ENCODE measurements around the gene HOPX. TPM values are rescaled to one million over a fixed set of nuclear protein-coding genes. Genes with fewer than 3 reads are reported as not detected.
"Not testable (repeated sequence)": the region's sequence is repeated elsewhere in the genome, so short reads cannot be mapped to it uniquely, and the experiment has no call there.

HOPX gene
- total RNA-seq, 1 donor from 2014 or later: 1.2 TPM

DNA sequence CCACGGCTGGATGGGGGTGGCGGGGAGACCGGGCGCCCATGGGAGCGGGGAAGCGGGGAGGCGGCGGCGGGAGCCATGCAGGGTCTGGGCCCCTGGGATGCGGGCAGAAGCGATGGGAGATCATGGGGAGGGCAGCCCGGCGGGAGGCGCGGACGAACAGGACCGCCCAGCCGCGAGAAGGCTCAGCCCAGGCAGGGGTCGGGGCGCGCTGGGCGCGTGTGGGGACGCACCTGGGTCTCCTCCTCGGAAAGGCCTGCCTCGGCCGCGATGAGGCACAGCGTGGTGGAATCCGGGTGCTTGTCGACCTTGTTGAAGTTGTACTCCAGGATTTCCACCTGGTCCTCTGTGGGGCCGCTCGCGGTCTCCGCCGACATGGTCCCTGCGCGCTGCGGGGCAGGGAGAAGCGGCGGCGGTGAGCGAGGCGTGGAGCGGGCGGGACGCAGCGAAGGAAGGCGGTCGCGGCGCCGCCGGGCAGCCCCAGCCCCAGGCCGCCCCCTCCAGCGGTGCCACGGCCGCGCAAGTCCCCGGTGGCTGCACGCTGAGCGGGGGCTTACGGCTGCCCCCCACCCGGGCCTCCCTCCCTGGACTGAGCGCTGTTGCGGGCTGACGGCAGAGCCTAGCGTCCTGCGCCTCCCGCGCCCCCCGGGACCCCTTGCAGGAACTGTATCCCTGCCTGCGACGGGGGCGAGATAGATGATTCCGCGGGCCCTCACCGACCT lies 25.3 kb downstream of the HOPX start:
- peak; percentile 32 to 34 for DNase-seq (ENCODE audit: low read depth in 2 of 2)

DNA sequence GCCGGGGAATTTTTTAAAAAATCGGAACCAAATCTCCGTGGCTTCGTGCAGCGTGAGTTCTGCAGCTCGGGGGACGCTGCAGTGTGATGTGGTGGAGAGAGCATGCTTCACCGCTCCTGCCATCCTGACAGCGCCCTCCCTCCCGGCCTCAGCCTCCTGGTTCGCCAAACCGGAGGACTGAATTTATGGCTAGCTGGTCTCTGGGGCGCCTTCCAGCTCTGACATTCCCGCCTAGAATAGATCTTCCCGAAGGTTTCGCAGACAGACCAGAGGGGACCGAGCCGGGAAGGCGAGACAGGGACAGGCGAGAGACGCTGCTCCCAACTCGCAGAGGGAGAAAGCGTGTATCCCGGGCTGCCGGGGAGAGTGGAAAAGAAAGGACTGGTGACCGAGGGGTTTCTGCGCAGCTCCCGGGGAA lies 25.9 kb downstream of the HOPX start:
- DNase-seq (ENCODE audit: low read depth in 2 of 2): peak; percentile 48 to 60

DNA sequence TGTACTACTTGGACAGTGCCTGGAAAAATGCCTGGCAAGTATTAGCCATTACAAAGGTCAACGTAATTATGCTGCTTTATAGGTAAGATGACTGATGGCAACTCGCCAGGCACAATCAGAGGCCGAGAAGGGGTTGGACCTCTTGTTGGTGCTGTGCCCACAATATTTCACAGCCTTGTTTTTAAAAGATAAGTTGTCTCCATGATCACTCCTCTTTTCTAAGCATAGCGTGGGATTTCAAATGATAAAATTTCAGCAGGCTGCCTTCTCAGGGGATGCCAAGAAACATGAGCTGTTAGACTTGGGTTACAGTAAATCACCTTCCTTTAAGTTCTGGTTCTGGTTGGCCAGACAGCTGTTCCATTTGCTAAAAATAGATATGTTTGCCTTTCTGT lies 26.9 kb downstream of the HOPX start:
- peak in 1 of 2 donors; percentile 33 for DNase-seq (ENCODE audit: low read depth in 2 of 2)

DNA sequence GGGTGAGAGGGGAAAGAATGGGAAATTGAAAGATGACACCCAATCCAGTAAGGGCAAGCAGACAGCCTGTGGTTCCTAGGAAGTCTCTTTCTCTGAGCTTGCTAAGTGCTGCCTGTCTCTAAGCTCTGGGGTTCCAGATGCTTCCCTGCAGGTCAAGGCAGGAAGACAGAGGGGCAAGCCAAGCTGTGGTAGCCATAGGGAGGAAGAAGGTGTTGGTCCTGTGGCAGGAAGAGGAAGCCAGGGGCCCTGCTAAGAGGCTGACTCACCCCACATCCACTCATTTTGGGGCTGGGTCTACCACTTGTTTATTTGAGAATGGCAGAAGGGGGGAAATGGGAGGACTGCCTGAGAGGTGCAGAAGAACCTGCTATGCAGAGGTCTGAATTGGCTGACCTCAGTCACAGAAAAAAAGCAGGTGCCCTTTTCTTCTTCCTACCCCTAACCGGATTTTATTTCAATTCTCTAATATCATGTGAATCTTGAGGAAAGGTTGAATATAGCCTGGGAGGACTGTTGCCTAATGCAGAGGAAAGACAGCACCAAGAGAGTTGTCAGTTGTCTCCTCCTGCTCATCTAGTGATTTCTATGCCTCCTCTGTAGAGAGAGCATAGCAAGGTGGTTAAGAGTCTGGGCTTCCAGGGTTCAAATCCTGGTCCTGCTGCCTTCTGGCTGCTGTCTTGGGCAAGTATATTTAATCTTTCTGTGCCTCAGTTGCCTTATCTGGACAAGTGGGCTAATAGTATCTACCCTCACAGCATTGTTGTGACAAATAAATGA lies 27.4 kb downstream of the HOPX start:
- peak in 1 of 2 donors; percentile 88 for DNase-seq (ENCODE audit: low read depth in 2 of 2)

DNA sequence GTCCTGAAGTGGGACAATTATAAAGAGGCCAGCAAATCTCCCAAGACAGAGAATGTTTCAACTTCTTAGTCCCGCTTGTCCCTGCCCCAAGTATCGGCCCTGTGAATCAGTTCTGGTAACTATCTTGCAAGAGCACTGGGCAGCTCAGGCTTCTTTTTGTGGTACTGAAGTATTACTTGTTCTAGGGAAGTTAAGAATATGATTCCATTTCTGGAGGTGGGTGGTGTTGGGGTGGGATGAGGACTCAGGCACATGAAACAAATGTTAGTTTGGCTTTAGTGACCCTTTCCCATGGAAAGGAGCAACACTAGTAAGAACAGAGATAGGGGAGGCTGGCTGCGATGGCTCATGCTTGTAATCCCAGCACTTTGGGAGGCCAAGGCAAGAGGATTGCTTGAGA lies 28.9 kb downstream of the HOPX start:
- no peak for DNase-seq (ENCODE audit: low read depth in 2 of 2)

DNA sequence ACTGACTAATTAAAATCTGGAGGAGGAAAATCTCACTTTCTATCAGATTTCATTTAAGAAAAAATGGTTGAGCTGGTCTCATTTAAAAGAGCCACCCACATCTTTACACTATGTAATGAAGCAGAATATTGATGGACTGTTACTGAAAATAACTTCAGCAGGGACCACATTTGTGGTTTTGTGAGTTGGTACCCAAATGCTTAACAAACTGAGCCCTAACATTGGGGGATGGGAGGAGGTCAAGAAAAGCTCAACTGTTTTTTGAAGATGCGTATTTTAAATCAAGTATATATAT lies 30.1 kb downstream of the HOPX start:
- no peak for DNase-seq (ENCODE audit: low read depth in 2 of 2)

DNA sequence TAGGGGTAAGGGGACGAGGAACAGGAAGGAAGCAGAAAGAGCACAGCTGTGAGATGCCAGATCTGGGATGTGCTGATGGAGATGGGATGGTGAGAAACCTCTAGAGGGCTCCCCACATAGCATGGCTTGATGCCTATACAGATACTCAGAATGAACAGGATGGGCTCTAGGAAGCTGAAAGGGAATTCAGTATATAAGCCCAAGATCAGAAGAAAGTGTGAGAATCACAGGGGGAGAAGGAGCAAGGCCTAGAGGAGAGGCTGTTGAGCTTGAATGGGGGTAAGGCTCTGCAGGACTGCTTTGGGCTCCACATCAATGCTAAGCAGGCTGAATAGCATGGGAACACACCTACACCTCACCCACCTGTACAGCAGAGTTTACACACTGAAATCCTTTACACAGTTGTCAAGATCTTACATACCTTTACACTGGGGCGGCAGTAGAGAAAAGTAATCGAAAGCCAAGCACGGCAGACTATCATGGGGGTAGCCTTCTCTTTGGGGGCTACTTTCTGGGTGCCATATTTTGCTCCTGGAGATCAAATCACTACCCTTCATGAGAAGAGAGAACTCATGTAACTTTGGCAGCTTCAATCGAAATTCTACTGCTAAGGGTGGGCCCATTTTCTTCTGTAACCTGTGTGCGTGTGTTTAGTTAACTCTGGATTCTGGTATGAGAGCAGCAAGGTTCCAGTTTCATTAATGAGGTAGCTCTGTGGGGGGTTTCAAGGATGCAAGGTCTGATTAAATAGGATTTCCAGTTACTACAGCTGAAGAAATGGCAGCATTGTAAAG lies 30.6 kb downstream of the HOPX start:
- no peak for DNase-seq (ENCODE audit: low read depth in 2 of 2)

DNA sequence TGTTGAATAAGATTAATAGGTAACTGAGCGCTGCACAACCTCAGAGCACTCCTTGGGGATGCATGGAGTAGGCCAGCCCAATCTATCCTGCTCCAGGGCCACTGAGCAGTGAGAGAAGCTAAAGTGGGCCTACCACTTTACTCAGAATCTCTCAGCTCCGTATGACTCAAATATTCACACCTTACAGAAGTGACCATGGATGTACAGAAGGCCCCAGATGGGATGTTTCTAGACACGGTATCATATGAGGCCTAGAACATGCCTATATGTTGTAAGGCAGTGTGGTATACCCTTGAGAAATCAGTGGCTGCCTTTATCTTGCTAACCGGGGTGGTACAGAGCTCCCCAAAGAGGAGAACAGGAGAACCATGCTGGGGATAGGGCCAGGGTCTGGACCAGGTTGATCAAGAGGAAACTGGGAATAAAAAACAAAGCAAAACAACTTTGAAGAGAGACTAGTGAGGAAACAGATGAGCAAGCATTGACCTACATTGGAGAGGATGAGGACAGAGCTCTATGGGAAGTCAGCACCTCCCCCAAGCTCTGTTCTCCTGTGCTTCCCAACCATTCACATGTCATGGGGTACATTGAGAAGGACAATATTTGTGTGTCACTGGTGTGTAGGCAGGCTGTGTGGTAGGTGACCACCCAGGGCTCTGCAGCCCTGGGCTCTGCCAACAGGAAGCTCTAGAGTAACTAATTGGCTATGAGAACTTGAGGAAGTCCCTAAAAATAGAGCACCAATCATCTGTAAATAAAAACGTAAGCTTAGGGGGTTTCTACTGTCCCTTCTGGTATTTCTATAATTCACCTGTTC lies 31.4 kb downstream of the HOPX start:
- no peak for DNase-seq (ENCODE audit: low read depth in 2 of 2)

DNA sequence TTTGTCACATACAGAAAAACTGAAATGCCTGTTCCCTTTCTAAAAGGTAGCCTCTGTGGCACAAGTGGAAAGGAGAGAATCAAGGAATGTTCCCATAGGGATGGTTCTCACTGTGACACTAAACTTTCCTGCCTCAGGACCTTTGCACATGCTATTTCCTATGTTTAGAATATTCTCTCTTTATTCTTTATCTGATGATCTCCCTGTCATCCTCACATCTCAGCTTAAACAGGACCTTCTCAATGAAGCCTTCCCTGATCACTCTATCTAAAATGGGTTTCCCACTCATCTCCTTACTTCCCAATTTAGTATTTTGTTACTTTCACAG lies 32.3 kb downstream of the HOPX start:
- no peak for DNase-seq (ENCODE audit: low read depth in 2 of 2)

DNA sequence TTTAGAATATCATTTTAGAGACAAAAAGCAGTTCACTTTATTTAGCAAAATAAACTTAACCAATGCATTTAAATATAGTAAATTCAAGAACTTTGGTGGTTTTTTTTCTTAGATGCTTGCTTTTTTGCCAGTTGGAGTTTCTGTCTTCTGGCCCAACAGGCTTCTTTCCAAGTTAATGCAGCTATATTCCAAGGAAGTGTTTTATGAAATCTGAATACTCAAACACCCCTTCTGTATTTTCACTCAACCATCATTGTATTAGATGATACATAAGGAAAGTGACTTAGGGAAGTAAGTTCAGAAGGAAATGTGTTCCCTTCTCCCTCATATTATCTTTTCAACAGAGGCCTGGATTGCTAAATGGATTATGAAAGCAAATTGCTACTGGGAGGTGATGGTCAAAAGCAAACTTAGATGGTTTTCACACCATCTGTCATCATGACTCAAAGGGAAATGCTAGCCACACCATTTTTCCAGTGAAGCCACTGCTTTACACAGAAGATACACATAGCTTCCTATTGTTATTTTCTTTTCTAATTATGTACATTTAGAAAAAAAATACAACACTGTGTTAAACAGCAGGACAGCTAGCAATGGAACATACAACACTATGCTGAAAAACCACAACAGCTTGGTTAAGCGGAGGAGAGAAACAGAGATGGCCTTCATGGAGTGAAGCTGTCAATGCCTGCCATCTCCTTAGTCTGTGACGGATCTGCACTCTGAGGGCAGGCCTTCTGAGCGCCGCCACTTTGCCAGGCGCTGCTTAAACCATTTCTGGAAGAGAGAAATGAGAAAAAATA lies 32.9 kb downstream of the HOPX start:
- DNase-seq (ENCODE audit: low read depth in 2 of 2): peak in 1 of 2 donors; percentile 64

DNA sequence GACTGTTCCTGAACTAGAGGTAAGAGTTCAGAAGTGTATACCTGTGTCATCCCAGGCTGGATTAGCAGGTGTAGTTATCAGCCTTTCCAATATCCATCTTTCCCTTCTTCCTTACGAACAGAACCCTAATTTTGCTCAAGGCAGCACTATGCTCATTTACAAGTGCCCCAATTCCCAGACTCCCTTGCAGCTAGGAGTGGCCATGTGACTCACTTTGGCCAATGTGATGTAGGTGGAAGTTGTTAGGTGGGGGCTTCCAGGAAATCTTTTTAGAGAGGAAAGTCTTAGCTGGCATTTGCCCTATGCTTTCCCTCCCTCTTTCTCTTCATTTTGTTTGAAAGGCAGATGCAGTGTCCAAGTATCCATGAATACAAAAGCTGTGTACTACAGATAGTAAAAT lies 34.8 kb downstream of the HOPX start:
- no peak for DNase-seq (ENCODE audit: low read depth in 2 of 2)

DNA sequence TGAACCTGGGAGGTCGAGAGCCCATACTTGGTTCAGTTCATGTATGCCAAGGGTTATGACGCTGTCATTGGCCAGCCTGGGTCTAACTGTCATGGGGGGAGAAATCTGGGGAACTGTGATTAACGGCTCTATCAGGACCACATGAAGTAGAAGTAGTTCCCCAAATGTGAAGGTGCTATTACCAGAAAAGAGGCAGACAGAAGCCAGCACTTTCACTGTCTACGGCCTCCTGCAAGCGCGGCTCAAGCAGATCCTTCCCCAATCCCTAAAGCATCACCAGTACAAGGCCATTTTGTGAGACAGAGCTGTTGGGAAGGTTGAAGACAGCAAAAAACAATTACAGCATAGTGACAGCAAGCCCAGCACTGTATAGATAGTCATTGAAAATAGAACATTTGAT lies 37.5 kb downstream of the HOPX start:
- no peak for DNase-seq (ENCODE audit: low read depth in 2 of 2)

DNA sequence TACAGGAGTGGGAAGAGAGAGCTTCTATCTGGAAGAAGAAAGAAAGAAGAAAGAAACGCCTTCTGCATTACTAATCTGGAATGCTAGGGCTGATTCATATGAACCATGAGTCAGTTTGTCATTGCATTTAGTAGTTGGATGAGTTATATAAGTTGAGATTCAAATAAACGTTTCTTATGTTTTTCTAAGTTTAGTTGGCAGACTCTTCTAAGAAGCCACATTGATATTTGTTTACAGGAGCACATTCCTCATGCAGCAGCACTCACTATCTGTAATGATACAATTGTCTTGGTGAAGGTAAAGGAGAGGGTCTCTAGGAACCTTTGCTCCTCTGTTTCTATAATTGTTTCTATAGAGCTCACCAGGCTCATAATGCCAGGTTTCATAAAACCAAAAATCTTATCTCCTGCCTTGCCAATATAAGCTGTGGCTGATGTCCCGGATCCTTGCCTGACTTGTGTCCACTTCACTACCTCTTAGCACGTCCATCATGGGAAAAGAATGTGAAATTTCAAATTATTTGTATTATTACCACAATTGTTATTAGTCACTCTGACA lies 39.5 kb downstream of the HOPX start:
- DNase-seq (ENCODE audit: low read depth in 2 of 2): peak in 1 of 2 donors; percentile 88

DNA sequence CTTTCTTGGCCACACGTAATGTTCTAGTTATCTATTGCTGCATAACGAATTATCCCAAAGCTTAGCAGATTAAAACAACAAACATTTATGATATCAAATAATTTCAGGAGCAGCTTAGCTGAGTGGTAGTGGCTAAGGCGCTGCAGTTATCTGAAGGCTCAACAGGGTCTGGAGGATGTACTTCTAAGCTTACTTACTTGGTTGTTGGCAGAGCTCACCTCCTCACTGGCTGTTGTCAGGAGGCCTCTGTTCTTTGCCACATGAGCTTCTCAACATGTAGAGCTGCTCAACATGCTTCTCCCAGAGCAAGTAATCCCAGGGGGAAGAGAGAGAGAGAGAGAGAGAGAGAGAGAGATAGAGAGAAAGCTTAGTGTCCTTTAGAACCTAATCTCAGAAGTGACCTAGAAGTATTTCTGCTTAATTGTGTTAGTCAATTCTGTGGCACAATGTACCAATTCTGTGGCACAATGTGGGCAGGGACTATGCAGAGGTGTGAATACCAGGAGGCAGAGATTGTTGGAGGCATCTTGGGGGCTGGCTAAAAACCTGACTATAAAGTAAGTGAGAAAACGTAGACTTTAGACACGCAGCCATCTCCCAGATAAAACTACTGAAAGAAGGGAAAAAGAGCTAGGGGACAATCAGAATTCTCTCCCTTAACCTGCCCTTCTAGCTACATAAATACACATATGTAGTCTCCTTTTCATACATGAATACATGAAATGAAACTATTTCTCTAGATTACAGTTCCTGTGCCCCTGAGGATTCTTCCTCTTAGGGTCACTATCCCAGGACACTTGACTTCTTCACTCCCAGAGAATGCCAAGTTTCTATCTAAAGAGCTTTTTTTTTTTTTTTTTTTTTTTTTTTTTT lies 40.2 kb downstream of the HOPX start:
- DNase-seq (ENCODE audit: low read depth in 2 of 2): no peak

DNA sequence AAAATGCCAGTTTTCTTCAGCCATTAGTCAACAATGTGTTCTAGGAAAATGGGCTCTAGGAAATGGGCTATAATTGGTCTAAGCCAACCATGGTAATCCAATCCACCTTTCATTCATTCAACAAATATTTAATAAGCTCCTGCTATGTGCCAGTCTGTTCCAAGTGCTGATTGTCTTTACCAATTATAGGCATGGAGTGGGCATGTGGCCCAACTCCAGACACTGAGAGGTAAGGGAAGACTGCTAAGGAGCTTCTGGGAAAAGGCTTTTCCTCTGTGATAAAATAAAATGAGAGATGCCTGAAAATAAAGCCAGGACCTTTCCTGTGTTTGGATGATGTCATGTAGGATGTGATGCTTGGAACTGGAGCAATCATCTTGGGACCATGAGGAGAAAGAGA lies 43.3 kb downstream of the HOPX start:
- no peak for DNase-seq (ENCODE audit: low read depth in 2 of 2)

DNA sequence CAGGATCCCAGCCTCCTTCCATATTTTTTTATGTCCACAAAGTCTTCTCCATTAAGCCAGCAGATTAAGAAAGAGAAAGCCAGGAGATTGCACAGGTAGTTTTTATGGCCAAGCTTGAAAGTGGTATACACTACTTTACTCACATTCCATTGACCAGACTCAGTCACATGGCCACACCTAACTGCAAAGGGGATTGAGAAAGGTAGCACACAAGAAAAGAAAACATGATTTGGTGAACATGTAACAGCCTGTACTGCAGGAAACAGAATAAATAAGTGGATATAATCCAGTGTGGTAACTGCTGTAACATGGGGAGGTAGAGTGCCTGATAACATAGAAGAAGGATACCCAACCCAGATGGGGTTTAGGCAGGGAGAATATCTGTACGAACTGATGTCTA lies 43.9 kb downstream of the HOPX start:
- no peak for DNase-seq (ENCODE audit: low read depth in 2 of 2)

DNA sequence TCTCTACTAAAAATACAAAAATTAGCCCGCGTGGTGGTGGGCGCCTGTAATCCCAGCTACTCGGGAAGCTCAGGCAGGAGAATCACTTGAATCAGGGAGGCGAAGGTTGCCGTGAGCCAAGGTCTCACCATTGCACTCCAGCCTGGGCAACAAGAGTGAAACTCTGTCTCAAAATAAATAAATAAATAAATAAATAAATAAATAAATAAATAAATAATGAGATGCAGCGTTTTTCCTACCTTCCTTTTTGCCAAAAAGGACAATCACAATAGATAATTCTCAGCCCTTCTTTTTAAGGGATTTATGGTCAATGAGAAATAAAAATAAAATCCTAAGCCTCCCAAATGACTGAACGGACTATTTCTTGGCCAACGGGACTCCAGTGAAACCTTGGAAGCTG lies 46.1 kb downstream of the HOPX start:
- not testable (repeated sequence) for DNase-seq (ENCODE audit: low read depth in 2 of 2)

DNA sequence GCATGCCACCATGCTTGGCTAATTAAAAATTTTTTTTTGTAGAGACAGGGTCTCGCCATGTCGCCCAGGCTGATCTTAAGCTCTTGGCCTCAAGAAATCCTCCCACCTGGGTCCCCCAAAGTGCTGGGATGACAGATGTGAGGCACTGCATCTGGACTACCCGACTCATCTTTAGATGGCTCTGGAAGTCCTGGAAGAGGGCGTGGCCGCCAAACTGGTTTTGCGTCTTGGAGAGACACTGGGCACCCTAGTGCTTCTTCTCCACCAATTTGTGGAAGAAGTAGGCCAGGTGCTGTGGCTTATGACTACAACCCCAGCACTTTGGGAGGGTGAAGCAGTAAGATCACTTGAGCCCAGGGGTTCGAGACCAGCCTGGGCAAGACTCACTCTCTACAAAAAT lies 47.6 kb downstream of the HOPX start:
- no peak for DNase-seq (ENCODE audit: low read depth in 2 of 2)

DNA sequence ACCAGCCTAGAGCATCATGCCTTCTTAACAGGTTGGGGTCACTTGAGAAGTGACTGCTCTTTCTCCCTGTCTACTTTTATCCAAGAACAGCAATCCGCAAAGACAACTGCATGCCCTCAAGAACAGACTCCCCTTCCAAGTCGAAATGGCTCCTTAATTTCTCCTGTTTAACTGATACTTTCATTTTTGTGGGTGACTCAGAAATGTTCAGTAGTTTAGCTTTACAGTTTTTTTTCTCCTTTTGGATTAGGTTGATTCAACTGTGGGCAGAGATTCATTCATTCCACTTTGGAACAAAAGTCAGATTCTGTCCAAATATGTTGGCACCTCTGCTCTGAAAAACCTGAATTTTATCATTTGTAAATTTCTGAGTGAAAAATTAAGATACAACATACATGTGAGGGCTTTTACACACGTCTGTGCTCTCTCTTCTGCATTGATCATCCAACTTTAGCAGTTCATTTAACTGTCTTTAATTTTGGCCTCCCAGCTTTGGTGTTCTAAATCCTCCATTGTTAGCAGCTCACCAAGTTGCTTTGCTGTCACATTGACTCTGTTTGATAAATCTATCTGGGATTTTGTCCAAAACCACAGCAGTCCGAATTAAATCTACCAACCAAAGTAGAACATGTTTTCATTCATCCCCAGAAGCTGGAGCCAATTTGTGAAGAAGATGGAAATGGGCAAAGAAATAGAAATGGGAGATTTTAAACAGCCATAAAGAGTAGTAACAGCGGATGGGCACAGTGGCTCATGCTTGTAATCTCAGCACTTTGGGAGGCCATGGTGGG lies 50.0 kb downstream of the HOPX start:
- DNase-seq (ENCODE audit: low read depth in 2 of 2): peak in 1 of 2 donors; percentile 56
